ENCODE measurements around the gene RIMBP3C. TPM values are rescaled to one million over a fixed set of nuclear protein-coding genes. Genes with fewer than 3 reads are reported as not detected.
A peak's percentile ranks its signal among the peaks of the same experiment; 100 is the strongest.
"Not testable (repeated sequence)": the region's sequence is repeated elsewhere in the genome, so short reads cannot be mapped to it uniquely, and the experiment has no call there.

The RIMBP3C gene
- total RNA-seq, 2 donors from 2014 or later: 0.14 TPM; not detected in 1

DNA sequence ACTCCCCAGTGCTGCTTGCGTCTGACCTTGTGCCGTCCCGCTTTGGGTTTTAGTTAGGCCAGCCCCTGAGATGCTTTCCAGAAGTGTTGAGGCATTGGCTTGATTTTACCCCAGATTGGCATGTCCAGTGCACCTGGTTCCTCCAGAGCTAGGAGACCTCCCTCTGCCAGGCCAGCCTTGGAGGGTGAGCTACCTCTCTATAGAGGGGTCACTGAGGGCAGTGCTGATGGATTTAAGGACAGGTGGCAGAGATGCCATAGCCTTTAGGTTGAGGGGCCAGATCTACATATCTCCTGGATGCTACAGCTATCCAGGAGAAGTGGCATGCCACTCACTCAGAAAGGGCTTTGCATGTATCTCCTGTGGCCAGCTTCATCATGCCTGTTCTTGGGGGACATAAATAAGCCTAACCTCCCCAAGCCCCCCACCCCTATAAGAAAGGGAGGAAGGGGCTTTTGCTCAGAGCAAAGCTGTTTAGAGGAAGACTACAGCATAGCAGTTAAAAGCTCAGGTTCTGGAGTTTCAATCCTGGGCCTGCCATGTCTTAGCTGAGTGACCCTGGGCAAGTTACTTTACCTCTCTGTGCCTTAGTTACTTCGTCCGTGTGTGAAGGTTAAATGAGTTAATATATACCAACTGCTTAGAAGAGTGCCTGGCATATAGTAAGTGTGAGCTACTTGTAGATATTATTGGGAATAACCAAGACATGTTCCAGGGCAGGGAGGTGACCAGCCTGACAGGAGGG is 22.7 kb upstream of the RIMBP3C start:
- DNase-seq (ENCODE audit: low spot score): no peak
- intact Hi-C loops (cut with DNase I): loop anchor here in 1 of 2 donors (5.0 kb wide), 1 partner anchor 58 kb away; the partner anchor contains the start of genes CCDC116 and YDJC

DNA sequence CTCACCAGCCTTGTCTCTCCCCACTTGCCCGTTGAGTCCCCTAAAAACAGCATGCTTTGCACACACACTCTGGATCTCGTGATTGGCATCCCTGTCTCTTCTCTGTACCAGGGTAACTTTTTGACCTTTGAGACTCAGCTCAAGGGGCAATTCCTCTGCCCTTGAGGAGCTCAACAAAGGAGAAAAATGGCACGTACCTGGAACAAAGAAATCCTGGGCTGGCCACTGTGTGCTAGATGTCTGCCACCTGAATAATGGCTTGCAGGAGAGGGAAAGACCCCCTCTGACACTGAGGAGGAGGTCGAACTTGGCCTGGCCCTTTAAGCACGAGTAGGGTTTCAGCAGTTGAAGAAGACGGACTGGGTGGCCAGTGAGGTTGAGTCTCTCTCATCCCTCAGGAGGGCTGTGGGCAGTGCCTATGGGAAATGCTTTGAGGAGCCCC is 22.1 kb upstream of the RIMBP3C start:
- intact Hi-C loops (cut with DNase I): loop anchor here in 1 of 2 donors (5.0 kb wide), 1 partner anchor 59 kb away; the partner anchor contains the start of genes CCDC116 and YDJC
- no peak for DNase-seq (ENCODE audit: low spot score)

GRCh38 chr22:21571679-21572078 is 20.4 kb upstream of the RIMBP3C start:
- DNase-seq (ENCODE audit: low spot score): no peak
- intact Hi-C loops (cut with DNase I): loop anchor here in 1 of 2 donors (5.0 kb wide), 1 partner anchor 61 kb away; the partner anchor contains the start of genes CCDC116 and YDJC

- no peak for DNase-seq (ENCODE audit: low spot score)
- intact Hi-C loops (cut with DNase I): loop anchor here in 1 of 2 donors (5.0 kb wide), 1 partner anchor 62 kb away; the partner anchor contains the start of genes CCDC116 and YDJC
These were observed 19.1 kb upstream of the RIMBP3C start for GRCh38 chr22:21570398-21570797.

GRCh38 chr22:21569459-21570170 is 18.4 kb upstream of the RIMBP3C start:
- DNase-seq (ENCODE audit: low spot score): no peak
- intact Hi-C loops (cut with DNase I): loop anchor here (5.0 kb wide), 2 partner anchors 58 to 63 kb away; partner anchors contain the start of genes CCDC116 (in 1 of the 2) and YDJC (in 1 of the 2)

- not testable (repeated sequence) for DNase-seq (ENCODE audit: low spot score)
- intact Hi-C loops (cut with DNase I): loop anchor here in 1 of 2 donors (5.0 kb wide), 1 partner anchor 58 kb away; no protein-coding TSS in a partner anchor
These were observed 17.8 kb upstream of the RIMBP3C start for GRCh38 chr22:21569076-21569427.

GRCh38 chr22:21568347-21569075 is 17.2 kb upstream of the RIMBP3C start:
- no peak for DNase-seq (ENCODE audit: low spot score)
- intact Hi-C loops (cut with DNase I): loop anchor here in 1 of 2 donors (5.0 kb wide), 1 partner anchor 59 kb away; no protein-coding TSS in a partner anchor

DNA sequence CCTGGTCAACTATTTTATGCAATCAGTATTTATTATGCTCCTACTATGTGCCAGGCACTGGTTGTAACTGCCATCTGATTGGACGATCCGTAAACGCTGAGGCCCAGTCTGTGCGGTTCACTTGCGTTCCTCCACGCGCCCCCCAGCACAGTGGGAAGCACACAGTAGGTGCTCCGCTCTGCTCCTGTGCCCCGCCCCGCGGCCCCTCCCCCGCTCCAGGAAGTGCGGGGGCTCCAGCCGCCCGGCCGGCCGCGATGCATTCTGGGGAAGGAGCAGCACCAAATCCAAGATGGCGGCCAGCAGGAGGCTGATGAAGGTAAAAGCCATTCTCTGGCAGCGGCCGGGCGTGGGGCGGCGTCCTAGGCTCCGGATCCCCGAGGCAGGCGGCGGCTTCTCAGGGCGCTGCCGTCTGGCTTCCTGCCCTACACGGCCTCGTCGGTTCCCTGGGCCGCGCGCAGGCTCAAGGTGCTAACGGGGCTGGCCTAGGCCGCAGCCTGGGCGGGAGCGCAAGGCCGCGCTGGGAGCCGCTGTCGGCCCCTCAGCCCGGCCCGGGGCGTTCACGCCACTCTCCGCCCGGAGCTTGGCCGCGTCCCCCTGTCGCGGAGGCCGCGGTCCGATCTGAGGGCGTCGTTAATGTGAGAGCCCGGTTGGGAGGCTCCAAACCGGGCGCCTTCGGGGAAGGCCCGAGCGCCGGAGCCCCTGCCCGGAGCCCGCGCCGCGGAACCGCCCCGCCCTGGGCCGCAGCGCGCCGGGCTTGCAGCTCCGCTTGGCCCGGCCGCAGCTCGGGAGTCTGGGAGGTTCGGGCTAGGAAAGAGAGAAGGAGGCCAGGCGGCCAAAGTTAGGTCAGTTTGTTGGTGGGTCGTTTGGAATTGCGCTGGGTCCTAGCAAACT is 16.4 kb upstream of the RIMBP3C start, which contains the start of gene UBE2L3:
Gene UBE2L3 (plus strand): TSS at position 259 of the 891 bp plus-strand sequence. CDS start 31 bp downstream, at position 290.
- DNase-seq (ENCODE audit: low spot score): peak; percentile 95
- intact Hi-C loops (cut with DNase I): loop anchor here in 1 of 2 donors (5.0 kb wide), 1 partner anchor 60 kb away; no protein-coding TSS in a partner anchor

GRCh38 chr22:21564411-21564810 is 13.2 kb upstream of the RIMBP3C start:
- intact Hi-C loops (cut with DNase I): no loop called here
- peak; percentile 60 for DNase-seq (ENCODE audit: low spot score)

DNA sequence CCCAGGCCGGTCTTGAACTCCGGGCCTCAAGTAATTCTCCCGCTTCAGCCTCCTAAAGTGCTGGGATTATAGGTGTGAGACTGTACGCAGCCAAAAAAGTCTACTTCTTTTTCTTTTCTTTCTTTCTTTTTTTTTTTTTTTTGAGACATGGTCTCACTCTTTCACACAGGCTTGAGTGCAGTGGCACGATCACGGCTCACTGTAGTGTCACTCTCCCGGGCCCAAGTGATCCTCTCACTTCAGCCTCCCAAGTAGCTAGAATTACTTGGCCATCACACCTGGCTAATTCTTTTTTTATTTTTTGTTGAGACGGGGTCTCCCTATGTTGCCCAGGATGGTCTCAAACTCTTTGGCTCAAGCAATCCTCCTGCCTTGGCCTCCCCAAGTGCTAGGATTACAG is 12.7 kb upstream of the RIMBP3C start:
- intact Hi-C loops (cut with DNase I): no loop called here
- peak; percentile 2 for DNase-seq (ENCODE audit: low spot score)

DNA sequence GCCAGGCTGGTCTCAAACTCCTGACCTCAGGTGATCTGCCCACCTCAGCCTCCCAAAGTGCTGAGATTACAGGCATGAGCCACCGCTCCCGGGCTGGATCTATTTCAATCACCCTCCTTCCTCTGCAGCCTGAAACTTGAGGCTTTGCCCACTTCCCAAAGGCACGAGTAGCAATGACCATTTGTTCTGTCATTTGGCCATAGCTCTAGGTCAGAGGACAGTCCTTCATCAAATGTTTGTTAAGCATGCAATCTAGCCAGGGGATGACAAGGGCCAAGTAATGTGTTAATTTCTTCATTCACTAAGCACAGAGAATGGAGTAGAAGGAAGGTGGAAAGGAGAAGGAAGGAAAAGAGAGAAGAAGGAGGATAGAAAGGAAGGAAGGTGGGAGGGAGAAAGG is 9.4 kb upstream of the RIMBP3C start:
- intact Hi-C loops (cut with DNase I); DNase-seq (ENCODE audit: low spot score): not testable (repeated sequence)

- intact Hi-C loops (cut with DNase I): not testable (repeated sequence)
- peak; percentile 22 for DNase-seq (ENCODE audit: low spot score)
These were observed 8.3 kb upstream of the RIMBP3C start for GRCh38 chr22:21559345-21560125.

GRCh38 chr22:21550678-21551047 is 598 bp downstream of the RIMBP3C start:
- DNase-seq (ENCODE audit: low spot score); intact Hi-C loops (cut with DNase I): not testable (repeated sequence)

DNA sequence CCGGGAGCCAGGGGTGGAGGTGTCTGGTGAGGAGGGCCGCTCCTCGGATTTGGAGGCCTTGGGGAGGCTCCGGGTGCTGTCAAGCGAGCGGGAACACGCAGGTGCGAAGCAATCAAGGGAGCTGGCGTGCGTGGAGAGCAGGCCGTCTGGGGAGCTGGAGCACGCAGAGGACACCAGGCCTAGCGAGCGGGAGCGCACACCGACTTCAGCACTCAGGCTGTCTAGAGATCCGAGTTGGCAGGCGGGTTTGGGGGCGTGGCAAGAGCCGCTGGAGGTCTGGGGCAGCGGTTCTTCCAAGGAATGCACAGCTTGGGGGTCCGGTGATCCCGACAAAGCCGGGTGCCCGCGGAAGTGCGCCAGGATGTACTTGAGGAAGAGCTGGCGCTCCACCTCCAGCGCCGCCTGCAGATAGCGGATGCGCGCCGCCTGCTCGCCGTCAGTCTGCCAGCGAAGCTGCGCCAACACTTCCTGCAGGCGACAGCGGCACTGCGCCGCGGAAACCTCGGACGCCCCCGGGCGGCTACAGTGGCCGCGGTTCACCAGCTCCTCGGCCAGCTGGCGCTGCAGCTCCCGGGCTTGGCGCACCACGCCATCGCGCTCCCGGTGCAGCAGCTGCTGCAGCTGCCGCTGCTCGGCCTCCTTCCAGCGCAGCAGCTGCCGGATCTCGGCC is 1.1 kb downstream of the RIMBP3C start:
- DNase-seq (ENCODE audit: low spot score); intact Hi-C loops (cut with DNase I): not testable (repeated sequence)

GRCh38 chr22:21549558-21549957 is 1.7 kb downstream of the RIMBP3C start:
- DNase-seq (ENCODE audit: low spot score); intact Hi-C loops (cut with DNase I): not testable (repeated sequence)

DNA sequence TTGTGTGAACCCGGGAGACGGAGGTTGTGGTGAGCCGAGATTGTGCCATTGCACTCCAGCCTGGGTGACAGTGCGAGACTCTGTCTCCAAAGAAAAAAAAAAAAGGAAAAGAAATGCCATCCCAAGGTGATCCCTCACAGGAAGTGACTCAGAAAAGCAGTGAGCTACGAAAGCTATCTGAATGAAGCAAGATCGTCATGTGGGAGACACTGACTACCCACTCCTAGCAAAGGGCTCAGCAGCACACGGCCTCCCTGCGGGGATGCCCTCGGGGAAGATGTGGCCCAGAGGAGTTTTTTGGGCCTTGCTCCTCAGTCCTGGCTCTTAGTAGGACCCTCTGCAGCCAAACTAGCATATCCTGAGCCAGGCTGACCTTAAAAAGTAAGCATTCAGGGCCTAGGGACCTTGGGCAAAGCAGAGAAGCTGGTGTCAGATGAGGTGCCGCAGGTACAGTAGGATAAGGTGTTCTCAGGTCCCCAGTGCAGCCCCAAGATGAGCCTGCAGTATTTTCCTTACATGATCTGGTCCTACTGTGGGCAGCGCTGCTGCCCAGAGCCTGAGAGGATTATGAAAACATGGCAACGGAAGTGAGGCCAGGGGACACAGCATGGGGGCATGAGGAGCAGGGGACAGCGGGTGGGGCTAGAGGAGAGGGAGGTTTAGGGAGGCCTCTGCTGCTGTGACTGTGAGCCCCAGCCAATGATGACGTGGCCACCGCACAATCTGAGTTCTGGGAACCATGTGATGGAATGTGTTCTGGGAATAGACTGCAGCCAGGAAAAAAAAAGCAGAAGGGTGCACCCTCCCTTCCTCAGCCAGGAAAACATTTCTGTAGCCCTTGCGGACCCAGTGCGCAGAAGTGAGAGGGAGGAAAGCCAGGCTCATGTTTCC is 6.6 kb downstream of the RIMBP3C start:
- peak; percentile 13 for DNase-seq (ENCODE audit: low spot score)

More for the DNA sequence above, 6.6 kb downstream of the RIMBP3C start:
- intact Hi-C loops (cut with DNase I): not testable (repeated sequence)

All from posterior vena cava (tissue), 2 donors.